Activated CD8-positive, alpha-beta T cell treated with anti-CD3 and anti-CD28 coated beads for 36 hours (primary cell): ENCODE results near the gene KRT73. TPM values are rescaled to one million over a fixed set of nuclear protein-coding genes. Genes with fewer than 3 reads are reported as not detected.

Source experiments
- ATAC-seq: fragments of 200-7000 bp; cut with Tn5 transposase; one replicate; pipeline ENCODE4 v1.10.0; 2021; ENCODE audit warnings: mild to moderate bottlenecking, moderate library complexity
- CTCF ChIA-PET: fragments of 350-600 bp; sonication (Branson Sonifier 250); formaldehyde crosslinking; loops from one replicate; lab custom pipeline; 2021; ENCODE audit warnings: antibody characterized with exemption; lab: Charles Lee
- POLR2A ChIA-PET: fragments of 350-600 bp; sonication (Branson Sonifier 250); formaldehyde crosslinking; loops from one replicate; lab custom pipeline; 2021; ENCODE audit warnings: antibody characterized with exemption; lab: Charles Lee
- DNase-seq: peaks from one replicate; pipeline ENCODE4 v3.0.0-alpha.2; 2020
- H3K27ac Mint-ChIP-seq: one replicate; pipeline ENCODE4 v1.8.0; 2021; ENCODE audit warnings: mild to moderate bottlenecking, mixed read lengths
- H3K27me3 Mint-ChIP-seq: one replicate; pipeline ENCODE4 v1.8.0; 2021; ENCODE audit warnings: mixed read lengths
- H3K36me3 Mint-ChIP-seq: one replicate; pipeline ENCODE4 v1.8.0; 2021; ENCODE audit warnings: low read depth, mixed read lengths
- H3K4me1 Mint-ChIP-seq: one replicate; pipeline ENCODE4 v1.8.0; 2021; ENCODE audit warnings: low read depth, mixed read lengths
- H3K4me3 Mint-ChIP-seq: one replicate; pipeline ENCODE4 v1.8.0; 2021; ENCODE audit warnings: mild to moderate bottlenecking, moderate library complexity, mixed read lengths
- H3K9me3 Mint-ChIP-seq: one replicate; pipeline ENCODE4 v1.8.0; 2021; ENCODE audit warnings: mixed read lengths
- intact Hi-C: fragments of 100-400 bp; cut with micrococcal nuclease; formaldehyde crosslinking; loops from one replicate; pipeline ENCODE4 v1.10.0; 2022
- total RNA-seq, 2 experiments: library from RNA; stranded (reverse); gene quantifications; one replicate each; pipeline ENCODE4 v1.2.3, GENCODE V29; 2021
- TF ChIP-seq, protein P1 (sequence below): fragments of 200-600 bp; IDR thresholded peaks from one replicate; pipeline ENCODE4 v1.8.0; 2022; ENCODE audit warnings: antibody characterized with exemption, mild to moderate bottlenecking

The KRT73 gene
- total RNA-seq, 2 experiments from 2014 or later: 0.20 TPM; not detected in 1

DNA sequence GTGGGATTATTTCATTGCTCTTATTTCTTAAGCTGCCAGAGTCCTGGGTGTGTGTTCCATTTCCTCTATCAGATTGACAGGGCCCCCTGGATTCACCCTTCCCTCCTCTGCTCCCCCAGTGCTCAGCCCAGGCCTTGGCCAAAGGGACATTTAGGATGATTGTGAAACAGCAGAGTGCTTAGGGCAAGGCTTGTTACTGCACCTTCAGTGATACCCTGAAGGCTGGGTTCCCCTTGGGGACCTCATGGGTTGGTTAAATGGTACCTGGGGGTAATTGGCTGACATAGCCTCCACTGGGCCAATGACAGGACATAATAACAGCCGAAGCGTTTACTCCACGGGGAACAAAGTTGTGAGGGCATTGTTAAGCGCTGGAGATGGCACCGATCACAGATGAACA lies 15.8 kb downstream of the KRT73 start:
- TF ChIP-seq, protein P1, sequence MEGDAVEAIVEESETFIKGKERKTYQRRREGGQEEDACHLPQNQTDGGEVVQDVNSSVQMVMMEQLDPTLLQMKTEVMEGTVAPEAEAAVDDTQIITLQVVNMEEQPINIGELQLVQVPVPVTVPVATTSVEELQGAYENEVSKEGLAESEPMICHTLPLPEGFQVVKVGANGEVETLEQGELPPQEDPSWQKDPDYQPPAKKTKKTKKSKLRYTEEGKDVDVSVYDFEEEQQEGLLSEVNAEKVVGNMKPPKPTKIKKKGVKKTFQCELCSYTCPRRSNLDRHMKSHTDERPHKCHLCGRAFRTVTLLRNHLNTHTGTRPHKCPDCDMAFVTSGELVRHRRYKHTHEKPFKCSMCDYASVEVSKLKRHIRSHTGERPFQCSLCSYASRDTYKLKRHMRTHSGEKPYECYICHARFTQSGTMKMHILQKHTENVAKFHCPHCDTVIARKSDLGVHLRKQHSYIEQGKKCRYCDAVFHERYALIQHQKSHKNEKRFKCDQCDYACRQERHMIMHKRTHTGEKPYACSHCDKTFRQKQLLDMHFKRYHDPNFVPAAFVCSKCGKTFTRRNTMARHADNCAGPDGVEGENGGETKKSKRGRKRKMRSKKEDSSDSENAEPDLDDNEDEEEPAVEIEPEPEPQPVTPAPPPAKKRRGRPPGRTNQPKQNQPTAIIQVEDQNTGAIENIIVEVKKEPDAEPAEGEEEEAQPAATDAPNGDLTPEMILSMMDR: no peak
- Mint-ChIP-seq H3K27me3 (peaks cover 2% of the 10 kb centered on the region), H3K4me1 (peaks cover 45% of the 10 kb centered on the region), H3K4me3 (no peak overlapping the region), H3K9me3 (no peaks in the 10 kb centered on the region), H3K27ac (no peak overlapping the region), H3K36me3 (no peaks in the 10 kb centered on the region)
- intact Hi-C loops: no loop called here
- ATAC-seq: no peak
- ChIA-PET CTCF (interaction anchor here (0.9 kb wide), 1 partner anchor 277 kb away, joined by 4 read pairs; no protein-coding TSS in a partner anchor), POLR2A (no interaction called here)
- DNase-seq: no peak

DNA sequence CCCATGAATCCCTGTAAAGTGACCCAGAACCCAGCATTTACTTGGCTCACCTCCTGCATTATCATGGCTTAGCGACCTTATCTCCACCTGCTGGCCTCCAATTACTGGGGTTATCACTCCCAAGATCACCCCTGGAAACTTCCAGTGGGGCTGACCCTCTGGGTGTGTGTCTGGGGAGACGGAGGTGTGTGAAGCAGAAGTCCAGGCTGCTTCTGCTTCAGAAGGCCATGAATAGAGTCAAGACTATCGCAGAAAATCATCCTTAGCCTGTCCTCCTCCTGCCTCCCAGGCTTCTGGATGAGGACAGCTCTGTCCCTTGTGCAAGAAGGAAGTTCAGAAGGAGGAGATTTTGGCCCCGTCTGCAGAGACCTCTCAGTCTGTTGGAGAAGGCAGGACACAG lies 16.7 kb downstream of the KRT73 start:
- intact Hi-C loops: no loop called here
- Mint-ChIP-seq H3K4me1 (peaks cover 37% of the 10 kb centered on the region), H3K27ac (no peak overlapping the region), H3K4me3 (no peak overlapping the region), H3K36me3 (no peaks in the 10 kb centered on the region), H3K9me3 (no peaks in the 10 kb centered on the region), H3K27me3 (peaks cover 2% of the 10 kb centered on the region)
- ATAC-seq: no peak
- no peak for DNase-seq
- ChIA-PET POLR2A (interaction anchor here (0.6 kb wide), 1 partner anchor 53 kb away, joined by 4 read pairs; no protein-coding TSS in a partner anchor), CTCF (interaction anchor here (0.9 kb wide), 1 partner anchor 278 kb away, joined by 4 read pairs; no protein-coding TSS in a partner anchor)
- TF ChIP-seq, protein P1: no peak

DNA sequence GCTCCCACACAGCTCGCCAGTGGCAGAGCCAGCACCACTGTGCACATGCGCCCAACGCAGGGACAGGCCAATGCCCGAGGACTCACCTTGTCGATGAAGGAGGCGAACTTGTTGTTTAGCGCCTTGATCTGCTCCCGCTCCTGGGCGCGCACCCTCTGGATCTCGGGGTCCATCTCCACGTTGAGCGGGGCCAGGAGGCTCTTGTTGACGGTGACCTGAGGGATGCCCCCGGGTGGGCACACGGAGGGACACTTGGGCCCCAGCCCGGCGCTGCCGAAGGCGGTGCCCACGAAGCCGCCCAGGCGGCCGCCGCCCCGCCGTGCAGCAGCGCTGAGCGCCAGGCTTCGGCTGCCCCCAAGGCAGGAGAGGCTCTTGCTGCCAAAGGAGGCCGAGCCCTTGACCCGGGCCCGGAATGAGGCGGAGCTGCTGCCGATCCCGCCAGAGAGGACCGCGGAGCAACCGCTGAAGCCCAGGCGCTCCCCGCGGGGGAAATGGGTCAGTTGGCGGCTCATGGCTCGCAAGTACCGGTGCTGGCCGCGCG lies 17.3 kb downstream of the KRT73 start, which contains the start of gene KRT72:
Gene KRT72 (minus strand): TSS at position 523 of the 541 bp plus-strand sequence. CDS start 11 bp downstream, at position 512.
- TF ChIP-seq, protein P1: no peak
- Mint-ChIP-seq H3K36me3 (no peaks in the 10 kb centered on the region), H3K27me3 (peaks cover 2% of the 10 kb centered on the region), H3K27ac (no peak within 1 kb of the TSS), H3K9me3 (no peaks in the 10 kb centered on the region), H3K4me3 (no peak within 1 kb of the TSS), H3K4me1 (peaks cover 36% of the 10 kb centered on the region)
- intact Hi-C loops: no loop called here
- ChIA-PET CTCF (no interaction called here), POLR2A (interaction anchor here (0.6 kb wide), 1 partner anchor 54 kb away, joined by 4 read pairs; no protein-coding TSS in a partner anchor)
- no peak for ATAC-seq
- no peak for DNase-seq

DNA sequence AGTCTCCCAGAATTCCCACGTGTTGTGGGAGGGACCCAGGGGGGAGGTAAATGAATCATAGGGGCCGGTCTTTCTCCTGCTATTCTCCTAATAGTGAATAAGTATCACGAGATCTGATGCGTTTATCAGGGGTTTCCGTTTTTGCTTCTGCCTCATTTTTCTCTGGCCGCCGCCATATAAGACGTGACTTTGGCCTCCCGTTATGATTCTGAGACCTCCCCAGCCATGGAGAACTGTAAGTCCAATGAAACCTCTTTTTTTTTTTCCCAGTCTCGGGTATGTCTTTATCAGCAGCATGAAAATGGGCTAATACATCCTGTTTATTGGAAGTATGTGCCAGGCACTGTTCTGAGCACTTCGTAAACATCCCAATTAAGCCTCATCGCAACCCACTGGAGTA lies 17.9 kb downstream of the KRT73 start:
- POLR2A ChIA-PET: no interaction called here
- DNase-seq: no peak
- Mint-ChIP-seq H3K36me3 (no peaks in the 10 kb centered on the region), H3K9me3 (no peaks in the 10 kb centered on the region), H3K4me3 (no peak overlapping the region), H3K4me1 (peaks cover 30% of the 10 kb centered on the region), H3K27ac (no peak overlapping the region), H3K27me3 (peaks cover 2% of the 10 kb centered on the region)
- CTCF ChIA-PET: no interaction called here
- intact Hi-C loops: no loop called here
- no peak for ATAC-seq
- TF ChIP-seq, protein P1: no peak

DNA sequence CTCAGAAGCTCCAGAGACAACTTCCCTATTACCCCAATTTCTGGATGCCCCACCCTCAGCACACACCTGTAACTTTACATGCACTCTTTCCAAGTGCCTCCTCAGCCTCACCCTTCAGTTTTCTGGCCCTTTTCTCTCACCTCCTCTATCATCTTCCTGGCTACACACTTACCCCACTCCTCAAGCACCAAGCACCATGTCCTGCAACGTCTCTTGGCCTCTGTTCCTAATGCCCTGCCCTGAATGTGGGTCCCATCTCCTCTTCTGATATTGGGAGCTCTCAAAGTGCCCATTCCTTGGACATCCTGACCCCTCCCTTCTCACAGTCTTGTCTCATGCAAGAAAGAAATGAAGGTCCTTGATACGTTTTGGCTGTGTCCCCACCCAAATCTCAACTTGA lies 18.3 kb downstream of the KRT73 start:
- peaks cover 2% of the 10 kb centered on the region for H3K27me3 Mint-ChIP-seq
- ChIA-PET CTCF (no interaction called here), POLR2A (no interaction called here)

More for the DNA sequence above, 18.3 kb downstream of the KRT73 start:
- Mint-ChIP-seq H3K36me3 (no peaks in the 10 kb centered on the region), H3K27ac (no peak overlapping the region), H3K4me3 (no peak overlapping the region), H3K4me1 (peaks cover 28% of the 10 kb centered on the region), H3K9me3 (no peaks in the 10 kb centered on the region)
- no peak for ATAC-seq
- TF ChIP-seq, protein P1: no peak
- intact Hi-C loops: no loop called here
- no peak for DNase-seq
